ENCODE data around the gene CDC5L. TPM values are rescaled to one million over a fixed set of nuclear protein-coding genes. Genes with fewer than 3 reads are reported as not detected.

CDC5L gene
- total and polyA plus RNA-seq, 2 of the 13 experiments (the other 11 are each of a cell fraction or from before 2014, with no cell fraction given), result 11.0 to 34.2 TPM

GRCh38 chr6:44497807-44498206, 110.3 kb downstream of the CDC5L start:
- BruUV-seq (replicated peaks), result no TSS peak
- FAIRE-seq, result no peak
- Histone ChIP-seq H3K4me2 (ENCODE audit: low read depth, low read length) (no peak overlapping the region), H3K4me1 (ENCODE audit: insufficient read depth, low read length) (peaks cover 13% of the 10 kb centered on the region), H3K27me3 (ENCODE audit: control insufficient read depth in 1 of 2, insufficient read depth in 2 of 2, low read length in 2 of 2) (peaks cover 4 to 33% of the 10 kb centered on the region in 2 experiments; a peak in 4 of 5 replicates), H3K9ac (ENCODE audit: insufficient read depth, low read depth, low read length) (no peak overlapping the region), H3K4me3 (replicated peaks in 1 of 3; ENCODE audit: insufficient read depth in 1 of 3, low read depth in 2 of 3, low read length in 3 of 3) (no peak overlapping the region), H3K27ac (ENCODE audit: extremely low read length, insufficient read depth, low read length) (no peak overlapping the region), H2AFZ (ENCODE audit: low read length) (no peak overlapping the region), H3K36me3 (replicated peaks in 1 of 2; ENCODE audit: control insufficient read depth in 1 of 2, insufficient read depth in 2 of 2, low read length in 2 of 2) (no peaks in the 10 kb centered on the region), H3K79me2 (ENCODE audit: insufficient read depth, low read length) (no peaks in the 10 kb centered on the region), H3K9me3 (ENCODE audit: low read length) (no peaks in the 10 kb centered on the region), H4K20me1 (ENCODE audit: insufficient read depth, low read length) (no peaks in the 10 kb centered on the region)
- CTCF ChIA-PET (ENCODE audit: low intra/inter-chr PET ratio, low total read pairs), result no interaction called here
- POLR2A ChIA-PET, result no interaction called here
- ATAC-seq, result no peak
- 17% methylated on average over 5 of the region's 5 CpGs for WGBS (ENCODE audit: low lambda C conversion rate)
- TF ChIP-seq NR3C1 (CRISPR knock-in tag; IDR thresholded peaks at IDR 0.05) (no peak), RFX1 (IDR thresholded peaks at IDR 0.05) (no peak), KLF9 (CRISPR knock-in tag; IDR thresholded peaks at IDR 0.05; ENCODE audit: low read depth) (no peak), ZNF747 (CRISPR knock-in tag; IDR thresholded peaks at IDR 0.05; ENCODE audit: borderline replicate concordance) (no peak), NFKB2 (CRISPR knock-in tag; IDR thresholded peaks at IDR 0.05; ENCODE audit: borderline replicate concordance) (no peak), ZNF160 (CRISPR knock-in tag; IDR thresholded peaks at IDR 0.05) (no peak), POGZ (CRISPR knock-in tag; IDR thresholded peaks at IDR 0.05) (no peak), FUBP1 (CRISPR knock-in tag; IDR thresholded peaks at IDR 0.05; ENCODE audit: borderline replicate concordance) (no peak), ZNF383 (CRISPR knock-in tag; IDR thresholded peaks at IDR 0.05; ENCODE audit: borderline replicate concordance) (no peak), ZFAT (CRISPR knock-in tag; conservative IDR thresholded peaks at IDR 0.05) (no peak), ZNF597 (CRISPR knock-in tag; IDR thresholded peaks at IDR 0.05) (no peak), U2AF1 (optimal IDR thresholded peaks at IDR 0.05; ENCODE audit: low read depth, low read length) (no peak), HIC2 (CRISPR knock-in tag; IDR thresholded peaks at IDR 0.05; ENCODE audit: low read depth) (no peak), ZNF572 (CRISPR knock-in tag; IDR thresholded peaks at IDR 0.05) (no peak), GTF2F1 (IDR thresholded peaks at IDR 0.05; ENCODE audit: low read length) (no peak)
- DNase-seq (ENCODE audit: low spot score), result no peak
- intact Hi-C loops (cut with micrococcal nuclease; ENCODE audit: unreplicated experiment) (no loop called here), in situ Hi-C loops (cut with HindIII; ENCODE audit: extremely low pct_ligation_motif_present, low pct_unique_long_range_greater_than_20kb) (no loop called here)
